Adrenal gland (tissue), 12 donors: ENCODE measurements around the gene SPON2. TPM values are rescaled to one million over a fixed set of nuclear protein-coding genes. Genes with fewer than 3 reads are reported as not detected.
A peak's percentile ranks its signal among the peaks of the same experiment; 100 is the strongest.

Source experiments
- DNase-seq, 7 donors: peaks; one replicate each; pipeline ENCODE4 v3.0.0-alpha.2; 2019 to 2020
- H3K27ac ChIP-seq, 5 donors: fragments of 200-600 bp; sonication (generic) in 4 of 5; 1 replicate in 3 of 5; 2 replicates in 2 of 5; pipeline versions ENCODE4 v1.5.1 to v1.8.0; 2016 to 2020; ENCODE audit warnings: mild to moderate bottlenecking in 1 of 5
- H3K27me3 ChIP-seq: fragments of 200-600 bp; 2 replicates; pipeline ENCODE4 v1.8.0; 2021
- H3K36me3 ChIP-seq, 2 donors: fragments of 200-600 bp; replicated peaks in 1 of 2; 1 replicate in 1 of 2; 2 replicates in 1 of 2; pipeline versions ENCODE4 v1.5.1 to v1.8.0; 2018 to 2022
- H3K4me1 ChIP-seq, 2 donors: fragments of 200-600 bp; replicated peaks in 1 of 2; 1 replicate in 1 of 2; 2 replicates in 1 of 2; pipeline versions ENCODE4 v1.5.1 to v1.8.0; 2018 to 2021
- H3K4me3 ChIP-seq, 4 donors: fragments of 200-600 bp; sonication (generic) in 3 of 4; one replicate each; pipeline ENCODE4 v1.5.1; 2016 to 2018
- H3K9me3 ChIP-seq, 3 donors: fragments of 200-600 bp; sonication (generic) in 1 of 3; replicated peaks in 1 of 3; 1 replicate in 2 of 3; 2 replicates in 1 of 3; pipeline versions ENCODE4 v1.5.1 to v1.8.0; 2016 to 2021
- CTCF ChIP-seq, 6 experiments: fragments of 450-650 bp in 4 of 6; fragments of 200-600 bp in 2 of 6; sonication (generic) in 1 of 6; IDR thresholded peaks; 1 replicate in 5 of 6; 2 replicates in 1 of 6; pipeline versions ENCODE4 v1.5.1 to v1.8.0; 2016 to 2021; ENCODE audit warnings: antibody characterized with exemption in 6 of 6, mild to moderate bottlenecking in 2 of 6, moderate library complexity in 1 of 6
- POLR2A ChIP-seq, 2 donors: fragments of 450-650 bp; IDR thresholded peaks; one replicate each; pipeline ENCODE4 v1.6.1; 2017; ENCODE audit warnings: antibody characterized with exemption in 2 of 2, mild to moderate bottlenecking in 2 of 2, moderate library complexity in 1 of 2
- WGBS, 4 donors: extraction: QIAGEN DNeasy Blood & Tissue Kit in 2 of 4; methylation state at CpG; one replicate each; pipeline versions ENCODE4 v1.1.5 to v1.1.7; 2013 to 2017; 5-methylcytosine and 5-hydroxymethylcytosine counted together
- intact Hi-C, 2 donors: fragments of 100-400 bp; cut with DNase I; formaldehyde crosslinking; loops; one replicate each; pipeline versions ENCODE4 v1.14.1 to v1.15.0; 2022 to 2023
- polyA plus RNA-seq, 3 donors: library from polyadenylated mRNA; stranded (reverse); fragments of 200-250 nt in 2 of 3; fragments of 350-450 nt in 1 of 3; fragmentation: Illumina TruSeq in 1 of 3; extraction: RNeasy Lipid Tissue Mini Kit (QIAGEN cat#74804) in 1 of 3; gene quantifications; one replicate each; pipeline ENCODE4 v1.2.3, GENCODE V29; 2013 to 2014
- total RNA-seq, 9 donors: library from RNA; depleted of rRNA in 4 of 9; stranded (reverse); fragments of >200 nt in 4 of 9; fragments of 120-200 nt in 1 of 9; fragmentation: NEBNext Ultra II Directional in 1 of 9; extraction: Animal tissue kit (Norgen Biotek cat#: 25700) in 1 of 9; gene quantifications; one replicate each; pipeline versions ENCODE4 v1.1.0 to v1.2.4, GENCODE V29; 2013 to 2023
- donor health status: healthy with polysubstance abuse.
- donor health status: Bipolar disorder and iron deficiency.
- donor health status: DM: yes; HTN: yes; CAD: no.
- donor health status: DM: no; HTN: no; CAD: no.
- donor health status: DM: no; HTN: no; CAD: no.
- donor health status: DM: yes; HTN: yes; CAD: no.

Gene SPON2
- total and polyA plus RNA-seq, 12 donors, result 4.1 to 206 (median 73.3) TPM

GRCh38 chr4:1210971-1211370, 38.6 kb upstream of the SPON2 start:
- Histone ChIP-seq H3K27me3 (no peaks in the 10 kb centered on the region), H3K9me3 (no peaks in the 10 kb centered on the region), H3K36me3 (peaks cover 0 to 46% of the 10 kb centered on the region in 2 donors), H3K4me3 (no peak overlapping the region), H3K27ac (peak overlapping the region in 1 of 5 donors; percentile 90), H3K4me1 (peaks cover 0 to 45% of the 10 kb centered on the region in 2 donors)
- 76 to 88% (median 77%) methylated on average over 2 to 10 of the region's 10 CpGs for WGBS, 4 donors
- intact Hi-C loops, result no loop called here
- peak in 1 of 7 donors; percentile 14 for DNase-seq
- TF ChIP-seq CTCF (IDR thresholded peaks at IDR 0.05), result no peak
- TF ChIP-seq POLR2A (IDR thresholded peaks at IDR 0.05), result no peak

- TF ChIP-seq POLR2A (IDR thresholded peaks at IDR 0.05), result no peak
- TF ChIP-seq CTCF (IDR thresholded peaks at IDR 0.05), result no peak
- H3K9me3 ChIP-seq, result no peaks in the 10 kb centered on the region
- H3K36me3 ChIP-seq, result peaks cover 0 to 40% of the 10 kb centered on the region in 2 donors
- no peaks in the 10 kb centered on the region for H3K27me3 ChIP-seq
- intact Hi-C loops, result no loop called here
- H3K27ac ChIP-seq, result peak overlapping the region in 2 of 5 donors; percentile 48 to 90
- 78 to 89% (median 83%) methylated on average over 6 to 22 of the region's 22 CpGs for WGBS, 4 donors
- DNase-seq, result peak in 3 of 7 donors; percentile 10 to 24 (median 13)
- H3K4me1 ChIP-seq, result peaks cover 0 to 45% of the 10 kb centered on the region in 2 donors
- H3K4me3 ChIP-seq, result no peak overlapping the region
Observed at GRCh38 chr4:1210241-1210841, 38.0 kb upstream of the SPON2 start.

- intact Hi-C loops, result no loop called here
- Histone ChIP-seq H3K9me3 (no peaks in the 10 kb centered on the region), H3K4me3 (no peak overlapping the region), H3K27me3 (no peaks in the 10 kb centered on the region), H3K4me1 (peaks cover 0 to 45% of the 10 kb centered on the region in 2 donors), H3K36me3 (peaks cover 0 to 35% of the 10 kb centered on the region in 2 donors), H3K27ac (peak overlapping the region in 4 of 5 donors; percentile 34 to 90 (median 48))
- peak in 6 of 7 donors; percentile 50 to 87 (median 64) for DNase-seq
- TF ChIP-seq POLR2A (IDR thresholded peaks at IDR 0.05), result no peak
- no peak for TF ChIP-seq CTCF (IDR thresholded peaks at IDR 0.05)
- 54 to 65% (median 61%) methylated on average over 3 to 11 of the region's 11 CpGs for WGBS, 4 donors
Observed at GRCh38 chr4:1209821-1210220, 37.4 kb upstream of the SPON2 start.

DNA sequence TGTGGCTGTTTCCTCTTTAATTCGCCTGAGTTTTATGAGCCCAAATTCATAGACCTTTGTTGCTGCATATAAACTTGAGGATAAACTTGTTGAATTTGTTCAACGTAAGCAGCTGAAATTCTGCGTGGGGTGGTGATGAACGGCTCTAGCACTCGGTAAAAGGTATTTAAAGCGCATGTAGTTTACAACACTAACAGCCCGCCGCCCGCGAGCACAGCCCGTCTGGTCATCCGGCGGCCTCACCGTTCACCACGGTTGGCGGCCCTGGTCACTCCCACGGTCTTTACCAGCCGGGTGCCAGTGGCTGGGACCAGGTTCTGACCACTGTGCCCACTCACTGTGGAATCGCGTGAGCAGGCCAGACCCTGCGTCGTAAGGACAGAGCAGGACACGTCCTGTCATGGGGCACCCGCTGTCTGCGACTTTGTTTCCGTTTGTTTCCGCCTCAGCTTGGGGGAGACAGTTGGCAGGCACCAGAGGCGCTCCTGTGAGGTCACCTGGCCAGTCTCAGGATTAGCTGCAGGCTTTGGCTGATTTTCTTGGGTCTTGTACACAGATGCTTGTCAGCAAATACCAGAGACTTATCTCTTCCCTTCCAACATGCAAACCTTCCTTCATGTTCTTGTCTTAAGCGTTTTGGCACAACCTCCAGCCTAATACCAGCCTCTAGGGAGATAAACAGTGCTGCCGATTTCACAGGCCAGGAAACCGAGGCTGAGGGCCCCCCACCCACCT, 36.8 kb upstream of the SPON2 start:
- Histone ChIP-seq H3K9me3 (no peaks in the 10 kb centered on the region), H3K4me3 (no peak overlapping the region), H3K27me3 (no peaks in the 10 kb centered on the region), H3K4me1 (peaks cover 0 to 45% of the 10 kb centered on the region in 2 donors), H3K36me3 (peaks cover 0 to 28% of the 10 kb centered on the region in 2 donors), H3K27ac (peak overlapping the region in 4 of 5 donors; percentile 34 to 90 (median 48))
- intact Hi-C loops, result no loop called here
- peak in 3 of 7 donors; percentile 16 to 34 (median 34) for DNase-seq
- 76 to 82% (median 80%) methylated on average over 29 to 31 of the region's 31 CpGs for WGBS, 4 donors
- TF ChIP-seq CTCF (IDR thresholded peaks at IDR 0.05), result no peak
- no peak for TF ChIP-seq POLR2A (IDR thresholded peaks at IDR 0.05)
